ENCODE data around the gene ZSCAN31. TPM values are rescaled to one million over a fixed set of nuclear protein-coding genes. Genes with fewer than 3 reads are reported as not detected.

Gene ZSCAN31
- polyA plus RNA-seq (2012; ENCODE audit: insufficient read length, low read depth): 7.4 TPM

- peak; percentile 80 for TF ChIP-seq POLR2AphosphoS5 (IDR thresholded peaks at IDR 0.05; ENCODE audit: low read depth, low read length)
- TF ChIP-seq REST (IDR thresholded peaks at IDR 0.05; ENCODE audit: insufficient read depth in 1 of 2, low read depth in 2 of 2, low read length in 2 of 2): no peak
- TF ChIP-seq TAF1 (IDR thresholded peaks at IDR 0.05; ENCODE audit: borderline replicate concordance, insufficient read depth, low read length): peak; percentile 42; the same call in 1 of the 2 replicates
These were observed at the start of gene ZSCAN31 for GRCh38 chr6:28335564-28336283. TSS of gene ZSCAN31 (minus strand) at chr6:28336148. CDS start at chr6:28329683, 6,465 bp downstream.

GRCh38 chr6:28384143-28384533, 48.2 kb upstream of the ZSCAN31 start:
- TF ChIP-seq REST (IDR thresholded peaks at IDR 0.05; ENCODE audit: insufficient read depth in 1 of 2, low read depth in 2 of 2, low read length in 2 of 2) (no peak), TAF1 (IDR thresholded peaks at IDR 0.05; ENCODE audit: borderline replicate concordance, insufficient read depth, low read length) (no peak), POLR2AphosphoS5 (IDR thresholded peaks at IDR 0.05; ENCODE audit: low read depth, low read length) (no peak), SIN3A (IDR thresholded peaks at IDR 0.05; ENCODE audit: borderline replicate concordance, insufficient read depth, low read length) (no peak), FOXP2 (optimal IDR thresholded peaks at IDR 0.05; ENCODE audit: borderline replicate concordance, extremely low read depth, extremely low read length, insufficient read depth) (no peak)

GRCh38 chr6:28383235-28384142, 47.5 kb upstream of the ZSCAN31 start:
- no peak for TF ChIP-seq FOXP2 (optimal IDR thresholded peaks at IDR 0.05; ENCODE audit: borderline replicate concordance, extremely low read depth, extremely low read length, insufficient read depth)
- peak; percentile 76; the same call in 1 of the 2 replicates for TF ChIP-seq POLR2AphosphoS5 (IDR thresholded peaks at IDR 0.05; ENCODE audit: low read depth, low read length)
- TF ChIP-seq TAF1 (IDR thresholded peaks at IDR 0.05; ENCODE audit: borderline replicate concordance, insufficient read depth, low read length): peak; percentile 36; the same call in 1 of the 2 replicates
- 0 out of 4 replicates have a peak, but pooled peaks of 1 of the 2 experiments have one; percentile 31 for TF ChIP-seq REST (IDR thresholded peaks at IDR 0.05; ENCODE audit: insufficient read depth in 1 of 2, low read depth in 2 of 2, low read length in 2 of 2)

GRCh38 chr6:28380381-28380780, 44.4 kb upstream of the ZSCAN31 start:
- TF ChIP-seq FOXP2 (optimal IDR thresholded peaks at IDR 0.05; ENCODE audit: borderline replicate concordance, extremely low read depth, extremely low read length, insufficient read depth) (no peak), POLR2AphosphoS5 (IDR thresholded peaks at IDR 0.05; ENCODE audit: low read depth, low read length) (no peak), TAF1 (IDR thresholded peaks at IDR 0.05; ENCODE audit: borderline replicate concordance, insufficient read depth, low read length) (no peak), SIN3A (IDR thresholded peaks at IDR 0.05; ENCODE audit: borderline replicate concordance, insufficient read depth, low read length) (no peak), REST (IDR thresholded peaks at IDR 0.05; ENCODE audit: insufficient read depth in 1 of 2, low read depth in 2 of 2, low read length in 2 of 2) (no peak)

Measured in PFSK-1 (cell line).